Uterus (tissue), 2 donors: ENCODE measurements around the gene CENPU.

Experiments used
- POLR2A ChIP-seq, 2 donors: fragments of 450-650 bp; IDR thresholded peaks; one replicate each; pipeline ENCODE4 v1.6.1; 2016; ENCODE audit warnings: antibody characterized with exemption in 2 of 2, mild to moderate bottlenecking in 1 of 2, moderate library complexity in 1 of 2
- TF ChIP-seq, protein P1 (sequence below), 4 experiments: fragments of 200-600 bp in 2 of 4; fragments of 450-650 bp in 2 of 4; sonication (generic) in 2 of 4; IDR thresholded peaks; one replicate each; pipeline ENCODE4 v1.5.1; 2016 to 2019; ENCODE audit warnings: antibody characterized with exemption in 4 of 4, mild to moderate bottlenecking in 2 of 4, moderate library complexity in 1 of 4

DNA sequence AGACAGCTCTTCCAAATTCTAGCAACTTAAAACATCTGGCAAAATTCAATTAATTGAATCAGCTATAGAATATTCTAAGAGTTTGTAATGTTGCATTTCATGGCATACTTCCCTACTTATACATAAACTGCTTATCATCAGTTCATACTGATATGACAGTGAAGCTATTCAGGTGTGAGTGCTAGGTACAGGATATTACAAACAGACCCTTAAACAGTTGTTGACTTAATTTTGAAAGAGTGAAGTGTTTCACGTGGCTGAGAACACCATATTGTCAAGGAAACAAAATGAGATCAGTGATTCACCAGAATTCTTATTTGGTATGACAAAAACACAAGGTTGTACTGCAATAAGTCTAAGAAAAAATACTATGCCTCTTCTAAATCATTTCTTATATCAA lies 27.4 kb downstream of the CENPU start:
- no peak for TF ChIP-seq POLR2A (IDR thresholded peaks at IDR 0.05)
- TF ChIP-seq, protein P1, sequence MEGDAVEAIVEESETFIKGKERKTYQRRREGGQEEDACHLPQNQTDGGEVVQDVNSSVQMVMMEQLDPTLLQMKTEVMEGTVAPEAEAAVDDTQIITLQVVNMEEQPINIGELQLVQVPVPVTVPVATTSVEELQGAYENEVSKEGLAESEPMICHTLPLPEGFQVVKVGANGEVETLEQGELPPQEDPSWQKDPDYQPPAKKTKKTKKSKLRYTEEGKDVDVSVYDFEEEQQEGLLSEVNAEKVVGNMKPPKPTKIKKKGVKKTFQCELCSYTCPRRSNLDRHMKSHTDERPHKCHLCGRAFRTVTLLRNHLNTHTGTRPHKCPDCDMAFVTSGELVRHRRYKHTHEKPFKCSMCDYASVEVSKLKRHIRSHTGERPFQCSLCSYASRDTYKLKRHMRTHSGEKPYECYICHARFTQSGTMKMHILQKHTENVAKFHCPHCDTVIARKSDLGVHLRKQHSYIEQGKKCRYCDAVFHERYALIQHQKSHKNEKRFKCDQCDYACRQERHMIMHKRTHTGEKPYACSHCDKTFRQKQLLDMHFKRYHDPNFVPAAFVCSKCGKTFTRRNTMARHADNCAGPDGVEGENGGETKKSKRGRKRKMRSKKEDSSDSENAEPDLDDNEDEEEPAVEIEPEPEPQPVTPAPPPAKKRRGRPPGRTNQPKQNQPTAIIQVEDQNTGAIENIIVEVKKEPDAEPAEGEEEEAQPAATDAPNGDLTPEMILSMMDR (IDR thresholded peaks at IDR 0.05): no peak
